HG03558 (cell line): ENCODE measurements around the gene HLA-DPA1.

Experiments
- ATAC-seq: cut with Tn5 transposase; IDR thresholded peaks from one replicate; pipeline ENCODE4 v1.9.1; 2021; ENCODE audit warnings: moderate number of reproducible peaks; ENCODE audit not compliant: unreplicated experiment; ENCODE audit errors: extremely low read depth

The HLA-DPA1 gene

GRCh38 chr6:33091957-33092356 is 18.5 kb upstream of the HLA-DPA1 start:
- ATAC-seq = no peak

GRCh38 chr6:33088931-33089620 is 15.6 kb upstream of the HLA-DPA1 start:
- no peak for ATAC-seq

DNA sequence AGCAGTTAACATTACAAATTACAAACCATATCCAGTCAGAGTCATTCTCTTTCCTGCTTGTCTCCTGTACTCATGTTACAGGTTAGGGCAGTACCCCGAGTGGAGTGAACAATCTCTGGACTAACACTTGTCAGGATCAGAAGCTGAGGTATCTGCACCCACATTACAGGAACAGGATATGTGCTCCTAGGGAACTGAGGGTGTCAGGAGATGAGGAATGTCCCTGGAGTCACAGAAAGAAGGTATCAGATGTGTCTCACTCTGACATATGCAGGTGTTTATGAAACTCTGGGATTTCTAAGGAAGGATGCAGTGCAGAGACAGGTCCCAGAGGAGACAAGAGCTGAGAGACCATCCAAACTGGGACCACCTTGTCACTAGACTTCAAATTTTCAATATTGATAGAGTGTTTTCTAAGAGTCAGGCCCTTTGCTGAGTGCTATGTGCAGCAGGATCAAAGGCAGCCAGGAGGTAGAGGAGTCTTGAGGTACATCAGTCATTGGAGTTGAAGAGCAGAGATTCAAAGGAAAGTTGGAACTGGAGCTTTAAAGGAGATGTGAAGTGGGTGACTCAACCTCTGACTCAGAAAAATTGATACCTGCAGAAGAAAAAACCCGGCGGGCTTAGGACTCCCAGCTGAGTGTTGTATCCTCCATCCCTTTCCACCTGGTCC is 14.9 kb upstream of the HLA-DPA1 start:
- ATAC-seq = no peak

GRCh38 chr6:33085627-33086026 is 12.2 kb upstream of the HLA-DPA1 start:
- ATAC-seq = no peak

DNA sequence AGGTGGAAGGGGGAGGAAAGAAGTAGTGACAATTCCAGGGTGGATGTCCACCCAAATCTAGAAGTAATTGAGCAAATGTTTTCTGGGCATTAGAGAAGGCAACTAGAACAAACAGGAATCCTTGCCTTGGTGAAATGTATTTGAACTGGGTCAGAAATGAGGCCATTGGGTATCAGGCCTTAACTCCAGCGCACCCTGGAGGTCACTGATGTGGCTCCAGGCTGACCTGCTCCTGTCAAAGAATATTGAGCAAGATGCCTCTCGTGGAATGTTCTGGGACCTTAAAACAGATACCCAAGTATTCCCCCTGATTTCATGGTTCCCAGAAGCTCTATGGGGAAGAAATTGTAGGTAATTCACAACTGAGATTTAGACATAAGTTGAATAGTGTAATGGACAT is 9.3 kb upstream of the HLA-DPA1 start:
- ATAC-seq = no peak

DNA sequence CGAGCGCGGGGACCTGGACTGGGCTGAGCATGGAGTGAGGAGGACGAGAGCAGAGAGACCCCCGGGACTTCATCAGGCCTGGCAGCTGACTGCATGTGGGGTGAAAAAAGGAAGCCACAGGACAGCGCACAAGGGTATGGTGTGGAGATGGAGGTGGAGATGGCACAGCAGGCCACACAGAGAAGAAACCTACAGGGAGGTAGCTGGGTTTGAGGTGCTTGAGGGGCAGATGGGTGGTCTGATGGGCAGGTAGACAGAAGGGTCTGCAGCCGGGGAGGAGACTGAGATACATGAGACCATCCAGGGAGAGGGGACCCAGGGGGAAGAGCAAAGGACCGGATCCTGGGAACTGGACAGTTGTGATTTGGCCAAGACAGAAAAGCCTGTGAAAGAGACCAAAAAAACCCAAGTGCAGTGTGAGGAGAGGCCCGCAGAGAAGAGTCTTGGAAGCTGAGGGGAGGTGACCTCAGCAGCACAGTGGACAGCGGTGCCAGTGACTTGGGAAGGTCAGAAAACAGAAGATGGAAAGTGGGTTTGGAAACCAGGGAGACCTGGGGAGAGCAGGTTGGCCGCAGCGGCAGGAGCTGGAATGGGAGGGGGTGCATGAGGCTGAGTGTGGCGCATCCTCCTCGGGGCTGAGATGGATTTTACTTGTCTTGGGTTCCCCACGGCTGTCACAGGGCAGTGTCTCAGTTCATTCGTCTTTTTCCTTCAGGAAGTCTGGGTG is 7.8 kb upstream of the HLA-DPA1 start:
- no peak for ATAC-seq

DNA sequence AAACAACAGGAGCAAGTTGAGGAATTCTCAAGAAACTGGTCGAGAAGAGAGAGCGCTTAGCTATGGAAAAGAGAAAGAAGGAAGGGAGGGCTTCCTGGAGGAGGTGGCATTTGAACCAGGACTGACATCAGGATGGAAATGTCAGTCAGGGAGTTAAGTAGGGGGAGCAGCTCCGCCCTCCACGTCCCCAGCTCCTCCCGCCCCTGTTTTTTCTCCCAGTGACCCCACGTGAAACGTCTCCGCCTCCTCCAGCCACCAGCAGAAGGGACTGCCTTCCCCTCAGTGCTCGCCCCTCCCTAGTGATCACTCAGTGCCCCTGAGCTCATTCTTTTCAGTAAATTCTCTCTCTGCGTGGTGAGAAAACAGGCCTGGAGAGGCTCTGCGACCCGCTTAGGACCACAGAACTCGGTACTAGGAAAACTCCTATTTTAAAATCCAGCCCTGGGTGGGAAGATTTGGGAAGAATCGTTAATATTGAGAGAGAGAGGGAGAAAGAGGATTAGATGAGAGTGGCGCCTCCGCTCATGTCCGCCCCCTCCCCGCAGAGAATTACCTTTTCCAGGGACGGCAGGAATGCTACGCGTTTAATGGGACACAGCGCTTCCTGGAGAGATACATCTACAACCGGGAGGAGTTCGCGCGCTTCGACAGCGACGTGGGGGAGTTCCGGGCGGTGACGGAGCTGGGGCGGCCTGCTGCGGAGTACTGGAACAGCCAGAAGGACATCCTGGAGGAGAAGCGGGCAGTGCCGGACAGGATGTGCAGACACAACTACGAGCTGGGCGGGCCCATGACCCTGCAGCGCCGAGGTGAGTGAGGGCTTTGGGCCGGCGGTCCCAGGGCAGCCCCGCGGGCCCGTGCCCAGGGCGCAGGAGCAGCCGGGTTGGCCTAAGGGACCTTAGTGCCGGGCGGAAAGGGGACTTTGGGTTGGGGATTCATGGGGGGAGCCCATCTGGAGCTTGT is 7.0 kb upstream of the HLA-DPA1 start:
- ATAC-seq = no peak

DNA sequence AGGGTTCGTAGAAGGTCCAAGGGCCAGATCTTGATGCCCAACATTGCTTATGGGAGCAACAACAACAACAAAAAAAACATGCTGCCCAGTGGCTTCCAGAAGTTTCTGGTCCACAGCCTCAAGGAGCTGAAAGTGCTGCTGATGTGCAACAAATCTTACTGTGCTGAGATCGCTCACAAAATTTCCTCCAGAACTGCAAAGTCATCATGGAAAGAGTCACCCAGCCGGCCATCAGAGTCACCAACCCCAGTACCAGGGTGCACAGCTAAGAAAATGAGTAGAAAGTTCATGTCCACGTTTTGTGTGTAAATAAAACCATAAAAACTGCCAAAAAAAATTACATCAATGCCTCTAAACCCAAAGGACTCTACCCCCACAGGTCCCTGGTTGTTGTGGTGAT is 6.1 kb upstream of the HLA-DPA1 start:
- ATAC-seq = no peak

GRCh38 chr6:33078919-33079521 is 5.6 kb upstream of the HLA-DPA1 start:
- ATAC-seq = no peak

- ATAC-seq = no peak
These were observed 5.0 kb upstream of the HLA-DPA1 start for GRCh38 chr6:33078442-33078841.

DNA sequence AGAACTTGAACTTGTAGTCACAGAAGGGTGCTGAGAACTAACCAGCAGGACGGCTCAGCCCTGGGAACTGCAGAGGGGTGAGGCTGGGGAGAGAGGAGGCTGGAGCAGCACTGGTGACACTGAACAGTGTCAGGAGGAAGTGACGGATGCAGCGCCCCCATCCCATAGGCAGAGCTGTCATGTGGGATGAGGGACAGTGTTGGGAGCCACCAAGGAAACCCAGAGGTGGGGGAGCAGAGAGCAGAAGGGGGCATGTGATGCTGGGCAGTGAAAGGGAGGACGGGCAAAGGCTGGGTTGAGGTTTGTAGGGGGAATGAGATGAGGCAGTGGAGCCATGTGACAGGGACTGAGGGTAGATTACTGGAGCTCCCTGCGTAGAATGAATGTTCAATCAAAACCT is 4.5 kb upstream of the HLA-DPA1 start:
- no peak for ATAC-seq

GRCh38 chr6:33076406-33076934 is 3.0 kb upstream of the HLA-DPA1 start:
- no peak for ATAC-seq

DNA sequence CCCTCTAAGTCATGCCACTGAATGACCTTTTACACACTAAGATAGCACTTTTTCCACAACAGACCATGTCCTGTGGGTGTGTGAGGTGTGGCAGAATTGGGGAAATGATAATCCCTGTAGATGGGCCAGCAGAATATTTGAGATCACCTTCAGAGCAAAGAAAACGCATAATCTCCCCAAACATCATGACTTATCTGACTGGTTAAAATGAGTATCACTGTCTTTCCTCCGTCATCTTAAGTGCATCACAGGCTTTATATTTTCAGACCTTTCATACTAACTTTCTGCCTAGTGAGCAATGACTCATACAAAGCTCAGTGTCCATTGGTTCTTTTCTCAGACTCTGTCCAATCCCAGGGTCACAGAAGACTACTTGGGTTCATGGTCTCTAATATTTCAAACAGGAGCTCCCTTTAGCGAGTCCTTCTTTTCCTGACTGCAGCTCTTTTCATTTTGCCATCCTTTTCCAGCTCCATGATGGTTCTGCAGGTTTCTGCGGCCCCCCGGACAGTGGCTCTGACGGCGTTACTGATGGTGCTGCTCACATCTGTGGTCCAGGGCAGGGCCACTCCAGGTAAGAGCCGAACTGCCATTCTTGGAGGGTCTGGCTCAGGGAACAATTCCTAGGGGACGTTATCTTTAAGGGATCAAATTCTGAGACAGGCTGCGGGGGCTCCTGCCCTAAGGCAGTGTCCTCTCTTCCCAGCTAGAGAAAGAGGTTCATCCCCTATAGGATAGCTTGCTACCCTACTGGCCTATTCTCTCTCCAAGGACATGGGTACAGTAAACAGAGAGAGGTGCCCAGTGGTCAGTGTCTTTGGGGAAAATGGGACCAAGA is 2.3 kb upstream of the HLA-DPA1 start, which contains the start of gene HLA-DPB1:
Gene HLA-DPB1, plus strand, starts transcription at position 423 of the 838 bp plus-strand sequence. Its CDS starts 52 bp downstream, at position 475.
- ATAC-seq = peak; percentile 56

DNA sequence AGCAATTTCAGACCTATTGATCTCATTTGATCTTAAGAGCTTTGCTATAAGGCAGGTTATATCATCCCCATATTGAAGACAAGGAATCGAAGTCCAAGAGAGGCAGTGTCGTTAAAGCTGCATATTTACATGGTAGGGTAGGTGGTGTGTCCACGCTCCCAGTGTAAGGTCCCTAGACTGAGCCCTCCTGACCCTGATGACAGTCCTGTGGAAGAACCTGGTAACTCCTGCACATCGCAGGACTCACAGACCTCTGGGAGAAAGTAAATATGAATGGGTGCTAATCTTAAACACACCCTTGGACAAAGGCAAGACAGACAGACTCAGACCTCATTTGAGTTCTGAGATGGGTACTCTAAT is 1.7 kb upstream of the HLA-DPA1 start:
- ATAC-seq = no peak

GRCh38 chr6:33072508-33073100 is 845 bp downstream of the HLA-DPA1 start:
- ATAC-seq = no peak

GRCh38 chr6:33071569-33071968 is 1.9 kb downstream of the HLA-DPA1 start:
- ATAC-seq = no peak

- ATAC-seq = no peak
These were observed 2.5 kb downstream of the HLA-DPA1 start for GRCh38 chr6:33070909-33071308.

DNA sequence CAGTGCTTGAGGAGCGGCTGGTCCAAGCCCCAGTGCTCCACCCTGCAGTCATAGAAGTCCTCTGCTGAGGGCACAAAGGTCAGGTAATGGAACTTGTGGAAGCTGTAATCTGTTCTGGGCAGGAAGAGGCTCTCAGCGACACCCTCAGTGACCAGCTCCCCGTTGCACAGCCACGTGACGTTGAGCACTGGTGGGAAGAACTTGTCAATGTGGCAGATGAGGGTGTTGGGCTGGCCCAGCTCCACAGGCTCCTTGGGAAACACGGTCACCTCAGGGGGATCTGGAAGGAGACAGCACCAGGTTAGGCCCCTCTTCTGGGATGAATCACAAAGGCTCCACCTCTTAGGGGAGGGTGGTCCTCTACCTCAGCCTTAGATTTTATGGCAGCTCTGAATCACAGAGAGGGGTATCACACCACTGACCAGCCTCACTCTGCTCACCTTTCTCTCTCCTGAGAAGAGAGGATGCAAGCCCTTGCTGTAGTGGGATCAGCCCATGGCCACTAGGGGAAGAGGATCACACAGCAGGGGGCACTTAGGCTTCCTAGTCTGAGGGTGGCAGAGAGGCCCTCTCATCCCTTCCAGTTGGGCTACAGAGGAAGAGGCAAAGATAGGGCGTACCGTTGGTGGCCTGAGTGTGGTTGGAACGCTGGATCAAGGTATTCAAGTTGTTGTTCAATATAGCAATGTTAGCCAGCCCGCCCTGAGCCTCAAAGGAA is 4.3 kb downstream of the HLA-DPA1 start:
- ATAC-seq = no peak
